ENCODE results near the gene PIK3C3. TPM values are rescaled to one million over a fixed set of nuclear protein-coding genes. Genes with fewer than 3 reads are reported as not detected.

PIK3C3 gene
- total RNA-seq, 1 donor from 2014 or later = 62.2 TPM

DNA sequence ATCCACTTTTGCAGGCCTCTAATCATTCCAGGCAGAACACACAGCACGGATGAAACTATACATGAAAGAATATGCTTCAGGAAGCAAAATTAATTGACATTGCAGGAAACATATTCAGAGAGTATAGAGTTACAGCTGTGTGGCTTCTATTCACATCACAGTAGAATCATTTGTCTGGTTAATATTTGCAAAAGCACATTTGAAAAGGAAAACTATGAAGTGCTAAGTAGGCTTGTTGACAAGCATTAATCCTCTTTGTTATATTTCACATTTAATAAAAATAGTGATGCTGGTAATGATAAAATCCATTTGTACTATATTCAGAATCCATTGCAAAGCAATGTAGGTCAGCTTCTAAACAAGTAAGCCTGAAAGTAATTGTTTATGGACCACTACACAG lies 32.2 kb upstream of the PIK3C3 start:
- TF ChIP-seq, protein P1, sequence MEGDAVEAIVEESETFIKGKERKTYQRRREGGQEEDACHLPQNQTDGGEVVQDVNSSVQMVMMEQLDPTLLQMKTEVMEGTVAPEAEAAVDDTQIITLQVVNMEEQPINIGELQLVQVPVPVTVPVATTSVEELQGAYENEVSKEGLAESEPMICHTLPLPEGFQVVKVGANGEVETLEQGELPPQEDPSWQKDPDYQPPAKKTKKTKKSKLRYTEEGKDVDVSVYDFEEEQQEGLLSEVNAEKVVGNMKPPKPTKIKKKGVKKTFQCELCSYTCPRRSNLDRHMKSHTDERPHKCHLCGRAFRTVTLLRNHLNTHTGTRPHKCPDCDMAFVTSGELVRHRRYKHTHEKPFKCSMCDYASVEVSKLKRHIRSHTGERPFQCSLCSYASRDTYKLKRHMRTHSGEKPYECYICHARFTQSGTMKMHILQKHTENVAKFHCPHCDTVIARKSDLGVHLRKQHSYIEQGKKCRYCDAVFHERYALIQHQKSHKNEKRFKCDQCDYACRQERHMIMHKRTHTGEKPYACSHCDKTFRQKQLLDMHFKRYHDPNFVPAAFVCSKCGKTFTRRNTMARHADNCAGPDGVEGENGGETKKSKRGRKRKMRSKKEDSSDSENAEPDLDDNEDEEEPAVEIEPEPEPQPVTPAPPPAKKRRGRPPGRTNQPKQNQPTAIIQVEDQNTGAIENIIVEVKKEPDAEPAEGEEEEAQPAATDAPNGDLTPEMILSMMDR (conservative IDR thresholded peaks at IDR 0.05; ENCODE audit: low read depth, low read length) = no peak
- no peak overlapping the region for H3K4me3 ChIP-seq (ENCODE audit: low read depth, low read length)
- no peak for DNase-seq (ENCODE audit: low read depth)

DNA sequence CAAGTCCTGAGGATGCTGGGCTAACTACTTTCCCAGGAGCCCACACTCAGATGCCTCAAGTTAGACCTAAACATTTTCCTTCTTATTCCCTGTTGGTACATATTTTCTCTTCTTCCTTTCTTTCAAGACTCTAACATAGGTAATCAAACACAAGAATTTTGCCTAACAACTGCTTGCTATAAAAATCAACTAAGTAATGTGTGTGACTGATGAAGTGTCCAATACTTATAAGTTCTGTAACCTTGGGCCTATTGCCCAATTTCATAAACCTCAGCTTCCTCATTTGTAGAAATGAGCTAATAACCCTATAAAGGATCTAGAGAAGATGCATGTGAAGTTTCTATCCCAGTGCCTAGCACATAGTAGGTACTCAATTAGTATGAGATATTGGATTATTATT lies 31.6 kb upstream of the PIK3C3 start:
- no peak overlapping the region for H3K4me3 ChIP-seq (ENCODE audit: low read depth, low read length)
- TF ChIP-seq, protein P1 (conservative IDR thresholded peaks at IDR 0.05; ENCODE audit: low read depth, low read length) = no peak
- no peak for DNase-seq (ENCODE audit: low read depth)

DNA sequence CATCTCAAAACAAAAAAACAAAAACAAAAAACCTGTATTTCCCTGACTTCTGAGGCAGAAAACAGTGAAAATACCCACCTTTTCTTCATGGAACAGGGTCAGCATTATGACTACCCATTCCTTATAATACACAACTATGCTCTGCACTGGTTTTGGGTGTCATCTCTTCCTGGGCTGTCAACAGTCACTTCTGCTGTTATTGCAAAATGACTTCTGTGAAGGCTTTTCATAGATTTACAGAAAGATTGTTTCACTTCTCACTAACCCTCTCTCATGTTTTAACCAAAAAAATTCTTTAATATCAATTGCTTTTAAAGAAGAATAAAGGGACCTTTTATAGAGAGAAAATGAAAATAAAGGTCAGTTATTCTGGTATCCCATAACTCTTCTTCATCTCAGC lies 26.5 kb upstream of the PIK3C3 start:
- TF ChIP-seq, protein P1 (conservative IDR thresholded peaks at IDR 0.05; ENCODE audit: low read depth, low read length) = no peak
- no peak for DNase-seq (ENCODE audit: low read depth)
- H3K4me3 ChIP-seq (ENCODE audit: low read depth, low read length) = no peak overlapping the region

DNA sequence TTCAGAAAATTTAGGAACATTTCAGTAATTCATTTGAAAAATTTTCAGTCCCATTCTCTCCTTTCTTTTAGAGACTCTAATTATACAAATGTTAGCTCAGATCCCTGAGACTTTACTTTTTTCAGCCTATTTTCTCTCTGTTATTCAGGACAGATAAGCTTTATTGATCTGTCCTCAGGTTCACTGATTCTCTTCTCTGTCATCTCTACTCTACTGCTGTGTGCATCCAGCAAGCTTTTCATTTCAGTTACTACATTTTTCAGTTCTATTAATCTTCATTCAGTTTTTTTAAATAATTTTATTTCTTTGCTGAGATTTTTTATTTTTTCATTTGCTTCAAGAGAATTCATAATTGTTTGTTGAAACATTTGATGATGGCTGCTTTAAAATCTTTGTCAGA lies 22.1 kb upstream of the PIK3C3 start:
- H3K4me3 ChIP-seq (ENCODE audit: low read depth, low read length) = no peak overlapping the region
- no peak for DNase-seq (ENCODE audit: low read depth)
- TF ChIP-seq, protein P1 (conservative IDR thresholded peaks at IDR 0.05; ENCODE audit: low read depth, low read length) = no peak

DNA sequence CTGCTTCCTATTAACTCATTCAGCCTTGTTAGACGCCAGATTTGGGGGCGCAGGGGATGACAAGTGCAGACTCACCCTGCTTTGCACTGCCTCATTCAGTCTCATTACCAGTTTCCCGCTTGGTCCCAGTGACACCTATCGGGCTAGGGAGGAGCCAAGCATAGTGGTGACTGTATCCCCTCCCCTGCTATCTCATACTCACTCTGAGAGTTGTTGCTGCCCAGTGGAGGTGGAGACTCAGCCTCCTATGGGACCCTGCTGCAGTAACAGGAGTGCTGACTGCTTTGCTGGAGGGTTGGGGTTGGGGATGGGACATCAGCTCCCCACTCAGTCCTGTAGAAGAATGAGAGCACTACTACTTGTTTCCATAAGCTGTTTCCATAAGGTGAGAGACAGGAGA lies 21.3 kb upstream of the PIK3C3 start:
- DNase-seq (ENCODE audit: low read depth) = no peak
- TF ChIP-seq, protein P1 (conservative IDR thresholded peaks at IDR 0.05; ENCODE audit: low read depth, low read length) = no peak
- no peak overlapping the region for H3K4me3 ChIP-seq (ENCODE audit: low read depth, low read length)

DNA sequence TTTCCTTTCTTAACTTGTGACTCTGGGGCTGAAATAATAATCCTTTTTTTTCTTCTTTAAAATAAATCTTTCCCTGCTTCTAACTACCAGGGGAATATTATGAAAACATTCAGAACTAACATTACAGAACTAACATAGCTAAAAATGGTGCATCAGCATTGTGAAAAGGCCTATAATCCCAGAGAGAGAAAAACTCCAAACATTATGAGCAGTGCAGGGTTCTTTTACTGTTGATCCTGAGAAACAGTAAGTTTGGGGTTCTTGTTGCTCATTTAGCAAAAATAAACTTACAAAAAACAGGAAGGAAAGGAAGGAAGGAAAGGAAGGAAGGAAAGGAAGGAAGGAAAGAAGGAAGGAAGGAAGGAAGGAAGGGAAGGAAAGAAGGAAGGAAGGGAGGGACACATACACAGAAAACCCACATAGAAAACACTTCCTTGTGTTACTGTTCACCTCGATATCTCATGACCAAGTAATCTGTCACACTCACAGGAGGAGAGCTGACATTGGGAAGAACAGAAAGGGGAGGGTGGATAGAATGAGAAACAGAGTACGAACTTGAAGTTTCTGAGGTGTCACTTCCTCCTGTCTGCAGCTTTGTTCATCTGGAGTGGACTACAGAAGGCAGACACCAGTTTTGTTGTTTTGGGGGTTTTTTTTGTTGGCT lies 18.4 kb upstream of the PIK3C3 start:
- TF ChIP-seq, protein P1 (conservative IDR thresholded peaks at IDR 0.05; ENCODE audit: low read depth, low read length) = no peak
- DNase-seq (ENCODE audit: low read depth) = no peak
- H3K4me3 ChIP-seq (ENCODE audit: low read depth, low read length) = no peak overlapping the region

DNA sequence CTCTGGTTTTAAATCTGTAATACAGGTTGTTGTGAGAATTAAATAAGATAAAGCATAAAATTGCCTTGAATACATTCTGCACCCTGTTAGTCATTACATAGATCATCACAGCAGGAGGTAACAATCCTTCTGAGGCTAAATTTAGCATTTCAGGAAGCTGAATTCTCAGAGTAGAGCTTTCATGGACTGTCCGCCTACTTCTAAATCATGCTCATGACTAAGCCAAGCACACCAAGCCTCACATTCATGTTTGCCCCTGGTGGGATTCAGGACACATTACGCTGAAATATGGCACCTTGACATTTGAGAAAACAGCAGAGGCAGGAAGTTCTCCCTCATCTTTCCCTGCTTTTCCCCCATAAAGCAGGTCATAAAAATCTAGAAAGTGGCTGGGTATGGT lies 16.6 kb upstream of the PIK3C3 start:
- no peak overlapping the region for H3K4me3 ChIP-seq (ENCODE audit: low read depth, low read length)
- peak; percentile 68 for DNase-seq (ENCODE audit: low read depth)
- TF ChIP-seq, protein P1 (conservative IDR thresholded peaks at IDR 0.05; ENCODE audit: low read depth, low read length) = peak; percentile 33

Data from epithelial cell of proximal tubule (primary cell).